Liver (tissue), 9 donors: Measurements from ENCODE around the gene LCE1C. TPM values are rescaled to one million over a fixed set of nuclear protein-coding genes. Genes with fewer than 3 reads are reported as not detected.

Source experiments
- DNase-seq: peaks from one replicate; pipeline ENCODE4 v3.0.0-alpha.2; 2017; ENCODE audit warnings: low spot score
- H3K27ac ChIP-seq, 2 donors: one replicate each; pipeline ENCODE4 v1.7.0; 2013; ENCODE audit warnings: inconsistent platforms in 2 of 2, low read length in 2 of 2, control low read depth in 1 of 2, low read depth in 1 of 2, mild to moderate bottlenecking in 1 of 2
- H3K27me3 ChIP-seq, 4 donors: one replicate each; pipeline versions ENCODE4 v1.6.1 to v1.7.0; 2013; ENCODE audit warnings: low read length in 3 of 4, inconsistent platforms in 1 of 4, mild to moderate bottlenecking in 1 of 4, moderate library complexity in 1 of 4; ENCODE audit not compliant: control insufficient read depth in 4 of 4, insufficient read depth in 4 of 4
- H3K36me3 ChIP-seq, 4 donors: one replicate each; pipeline versions ENCODE4 v1.6.1 to v1.7.0; 2013; ENCODE audit warnings: low read length in 3 of 4, mild to moderate bottlenecking in 3 of 4, low read depth in 1 of 4, moderate library complexity in 1 of 4; ENCODE audit not compliant: control insufficient read depth in 4 of 4, insufficient read depth in 3 of 4
- H3K4me1 ChIP-seq, 4 donors: one replicate each; pipeline versions ENCODE4 v1.6.1 to v1.7.0; 2013; ENCODE audit warnings: low read length in 3 of 4, mild to moderate bottlenecking in 3 of 4, moderate library complexity in 1 of 4; ENCODE audit not compliant: control insufficient read depth in 4 of 4, insufficient read depth in 4 of 4
- H3K4me3 ChIP-seq, 3 donors: one replicate each; pipeline versions ENCODE4 v1.6.1 to v1.7.0; 2013; ENCODE audit warnings: low read length in 3 of 3, control low read depth in 1 of 3, low read depth in 1 of 3, mild to moderate bottlenecking in 1 of 3
- H3K9ac ChIP-seq, 2 donors: one replicate each; pipeline ENCODE4 v1.7.0; 2013; ENCODE audit warnings: low read length in 2 of 2, mild to moderate bottlenecking in 2 of 2, moderate library complexity in 2 of 2, control low read depth in 1 of 2, low read depth in 1 of 2
- H3K9me3 ChIP-seq, 4 donors: one replicate each; pipeline versions ENCODE4 v1.6.1 to v1.7.0; 2013; ENCODE audit warnings: low read length in 3 of 4; ENCODE audit not compliant: control insufficient read depth in 4 of 4
- ATF3 ChIP-seq: IDR thresholded peaks from 2 replicates; pipeline ENCODE4 v1.6.1; 2016; ENCODE audit warnings: antibody characterized with exemption
- EGR1 ChIP-seq, 2 donors: IDR thresholded peaks; 2 replicates each; pipeline ENCODE4 v1.6.1; 2016 to 2018; ENCODE audit warnings: antibody characterized with exemption in 2 of 2, low read depth in 2 of 2
- FOXA1 ChIP-seq: IDR thresholded peaks from 2 replicates; pipeline ENCODE4 v1.6.1; 2016; ENCODE audit warnings: antibody characterized with exemption
- FOXA2 ChIP-seq: IDR thresholded peaks from 2 replicates; pipeline ENCODE4 v1.6.1; 2016; ENCODE audit warnings: antibody characterized with exemption
- GABPA ChIP-seq, 2 donors: IDR thresholded peaks in 1 of 2; conservative IDR thresholded peaks in 1 of 2; 2 replicates each; pipeline ENCODE4 v1.6.1; 2016; ENCODE audit warnings: antibody characterized with exemption in 2 of 2, mild to moderate bottlenecking in 1 of 2, moderate library complexity in 1 of 2
- HNF4A ChIP-seq, 2 donors: conservative IDR thresholded peaks; 2 replicates each; pipeline ENCODE4 v1.6.1; 2016; ENCODE audit warnings: antibody characterized with exemption in 2 of 2, mild to moderate bottlenecking in 2 of 2
- HNF4G ChIP-seq: IDR thresholded peaks from 2 replicates; pipeline ENCODE4 v1.6.1; 2016; ENCODE audit warnings: antibody characterized with exemption
- JUND ChIP-seq, 2 donors: IDR thresholded peaks; 2 replicates each; pipeline ENCODE4 v1.6.1; 2016; ENCODE audit warnings: antibody characterized with exemption in 2 of 2
- NR2F2 ChIP-seq: IDR thresholded peaks from 2 replicates; pipeline ENCODE4 v1.6.1; 2016; ENCODE audit warnings: antibody characterized with exemption
- RAD21 ChIP-seq, 2 donors: IDR thresholded peaks; 2 replicates each; pipeline ENCODE4 v1.6.1; 2016; ENCODE audit warnings: antibody characterized with exemption in 2 of 2, mild to moderate bottlenecking in 2 of 2
- RXRA ChIP-seq, 2 donors: IDR thresholded peaks; 2 replicates each; pipeline ENCODE4 v1.6.1; 2017 to 2018; ENCODE audit warnings: antibody characterized with exemption in 2 of 2, mild to moderate bottlenecking in 1 of 2
- TAF1 ChIP-seq: conservative IDR thresholded peaks from 2 replicates; pipeline ENCODE4 v1.6.1; 2016; ENCODE audit warnings: antibody characterized with exemption, mild to moderate bottlenecking
- YY1 ChIP-seq: IDR thresholded peaks from 2 replicates; pipeline ENCODE4 v1.6.1; 2016; ENCODE audit warnings: antibody characterized with exemption, mild to moderate bottlenecking
- ZBTB33 ChIP-seq: IDR thresholded peaks from 2 replicates; pipeline ENCODE4 v1.6.1; 2016; ENCODE audit warnings: antibody characterized with exemption
- WGBS: extraction: QIAGEN DNeasy Blood & Tissue Kit; methylation state at CpG from one replicate; pipeline ENCODE4 v1.1.7; 2013; 5-methylcytosine and 5-hydroxymethylcytosine counted together
- polyA plus RNA-seq, 2 donors: library from polyadenylated mRNA; stranded (reverse) in 1 of 2; unstranded in 1 of 2; fragments of 200-250 nt in 1 of 2; fragments of >200 nt in 1 of 2; fragmentation: Nextera tagmentation in 1 of 2; extraction: Ambion mirVana in 1 of 2; gene quantifications; one replicate each; pipeline versions ENCODE4 v1.2.1 to v1.2.3, GENCODE V29; 2013 to 2015
- total RNA-seq, 2 donors: library from RNA; depleted of rRNA; stranded (reverse); fragments of >200 nt; gene quantifications; one replicate each; pipeline ENCODE4 v1.2.3, GENCODE V29; 2014
- TF ChIP-seq, protein P1 (sequence below): IDR thresholded peaks from 2 replicates; pipeline ENCODE4 v1.6.1; 2016; ENCODE audit warnings: antibody characterized with exemption, mild to moderate bottlenecking
- TF ChIP-seq, protein P2 (sequence below): IDR thresholded peaks from 2 replicates; pipeline ENCODE4 v1.6.1; 2016; ENCODE audit warnings: antibody characterized with exemption
- TF ChIP-seq, protein P3 (sequence below): fragments of 150-350 bp; IDR thresholded peaks from 2 replicates; pipeline ENCODE4 v1.5.1; 2017; ENCODE audit warnings: improper control_type of control experiment, low read depth, low read length; ENCODE audit not compliant: missing input control
- donor health status: healthy.
- donor health status: healthy.
- donor health status: healthy.
- donor health status: healthy.
- donor health status: healthy.

LCE1C gene
- total and polyA plus RNA-seq, 4 donors = not detected

GRCh38 chr1:152758636-152759035, 47.8 kb downstream of the LCE1C start:
- no peak overlapping the region for H3K9ac ChIP-seq
- WGBS = 75% methylated on average over 4 of the region's 4 CpGs
- H3K9me3 ChIP-seq = no peaks in the 10 kb centered on the region
- H3K27me3 ChIP-seq = peaks cover 0 to 4% (median under 1%) of the 10 kb centered on the region in 4 donors
- TF ChIP-seq HNF4A (conservative IDR thresholded peaks at IDR 0.05) = no peak
- TF ChIP-seq HNF4G = no peak
- TF ChIP-seq JUND (IDR thresholded peaks at IDR 0.05) = no peak
- no peak for TF ChIP-seq FOXA2
- TF ChIP-seq ZBTB33 = no peak
- no peak for TF ChIP-seq TAF1
- TF ChIP-seq RAD21 (IDR thresholded peaks at IDR 0.05) = no peak
- TF ChIP-seq NR2F2 = no peak
- no peak for TF ChIP-seq GABPA (IDR thresholded peaks at IDR 0.05 in 1 of 2, conservative IDR thresholded peaks at IDR 0.05 in 1 of 2)
- TF ChIP-seq FOXA1 = no peak
- no peak for TF ChIP-seq YY1
- no peak for TF ChIP-seq RXRA (IDR thresholded peaks at IDR 0.05)
- TF ChIP-seq ATF3 = no peak
- TF ChIP-seq, protein P1, sequence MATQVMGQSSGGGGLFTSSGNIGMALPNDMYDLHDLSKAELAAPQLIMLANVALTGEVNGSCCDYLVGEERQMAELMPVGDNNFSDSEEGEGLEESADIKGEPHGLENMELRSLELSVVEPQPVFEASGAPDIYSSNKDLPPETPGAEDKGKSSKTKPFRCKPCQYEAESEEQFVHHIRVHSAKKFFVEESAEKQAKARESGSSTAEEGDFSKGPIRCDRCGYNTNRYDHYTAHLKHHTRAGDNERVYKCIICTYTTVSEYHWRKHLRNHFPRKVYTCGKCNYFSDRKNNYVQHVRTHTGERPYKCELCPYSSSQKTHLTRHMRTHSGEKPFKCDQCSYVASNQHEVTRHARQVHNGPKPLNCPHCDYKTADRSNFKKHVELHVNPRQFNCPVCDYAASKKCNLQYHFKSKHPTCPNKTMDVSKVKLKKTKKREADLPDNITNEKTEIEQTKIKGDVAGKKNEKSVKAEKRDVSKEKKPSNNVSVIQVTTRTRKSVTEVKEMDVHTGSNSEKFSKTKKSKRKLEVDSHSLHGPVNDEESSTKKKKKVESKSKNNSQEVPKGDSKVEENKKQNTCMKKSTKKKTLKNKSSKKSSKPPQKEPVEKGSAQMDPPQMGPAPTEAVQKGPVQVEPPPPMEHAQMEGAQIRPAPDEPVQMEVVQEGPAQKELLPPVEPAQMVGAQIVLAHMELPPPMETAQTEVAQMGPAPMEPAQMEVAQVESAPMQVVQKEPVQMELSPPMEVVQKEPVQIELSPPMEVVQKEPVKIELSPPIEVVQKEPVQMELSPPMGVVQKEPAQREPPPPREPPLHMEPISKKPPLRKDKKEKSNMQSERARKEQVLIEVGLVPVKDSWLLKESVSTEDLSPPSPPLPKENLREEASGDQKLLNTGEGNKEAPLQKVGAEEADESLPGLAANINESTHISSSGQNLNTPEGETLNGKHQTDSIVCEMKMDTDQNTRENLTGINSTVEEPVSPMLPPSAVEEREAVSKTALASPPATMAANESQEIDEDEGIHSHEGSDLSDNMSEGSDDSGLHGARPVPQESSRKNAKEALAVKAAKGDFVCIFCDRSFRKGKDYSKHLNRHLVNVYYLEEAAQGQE = no peak
- TF ChIP-seq EGR1 (IDR thresholded peaks at IDR 0.05; ENCODE audit: low read depth in 2 of 2) = no peak
- TF ChIP-seq, protein P2, sequence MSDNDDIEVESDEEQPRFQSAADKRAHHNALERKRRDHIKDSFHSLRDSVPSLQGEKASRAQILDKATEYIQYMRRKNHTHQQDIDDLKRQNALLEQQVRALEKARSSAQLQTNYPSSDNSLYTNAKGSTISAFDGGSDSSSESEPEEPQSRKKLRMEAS = no peak
- TF ChIP-seq, protein P3, sequence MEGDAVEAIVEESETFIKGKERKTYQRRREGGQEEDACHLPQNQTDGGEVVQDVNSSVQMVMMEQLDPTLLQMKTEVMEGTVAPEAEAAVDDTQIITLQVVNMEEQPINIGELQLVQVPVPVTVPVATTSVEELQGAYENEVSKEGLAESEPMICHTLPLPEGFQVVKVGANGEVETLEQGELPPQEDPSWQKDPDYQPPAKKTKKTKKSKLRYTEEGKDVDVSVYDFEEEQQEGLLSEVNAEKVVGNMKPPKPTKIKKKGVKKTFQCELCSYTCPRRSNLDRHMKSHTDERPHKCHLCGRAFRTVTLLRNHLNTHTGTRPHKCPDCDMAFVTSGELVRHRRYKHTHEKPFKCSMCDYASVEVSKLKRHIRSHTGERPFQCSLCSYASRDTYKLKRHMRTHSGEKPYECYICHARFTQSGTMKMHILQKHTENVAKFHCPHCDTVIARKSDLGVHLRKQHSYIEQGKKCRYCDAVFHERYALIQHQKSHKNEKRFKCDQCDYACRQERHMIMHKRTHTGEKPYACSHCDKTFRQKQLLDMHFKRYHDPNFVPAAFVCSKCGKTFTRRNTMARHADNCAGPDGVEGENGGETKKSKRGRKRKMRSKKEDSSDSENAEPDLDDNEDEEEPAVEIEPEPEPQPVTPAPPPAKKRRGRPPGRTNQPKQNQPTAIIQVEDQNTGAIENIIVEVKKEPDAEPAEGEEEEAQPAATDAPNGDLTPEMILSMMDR = no peak
- H3K4me3 ChIP-seq = no peak overlapping the region
- H3K27ac ChIP-seq = no peak overlapping the region
- no peaks in the 10 kb centered on the region for H3K4me1 ChIP-seq
- no peak for DNase-seq
- H3K36me3 ChIP-seq = no peaks in the 10 kb centered on the region

DNA sequence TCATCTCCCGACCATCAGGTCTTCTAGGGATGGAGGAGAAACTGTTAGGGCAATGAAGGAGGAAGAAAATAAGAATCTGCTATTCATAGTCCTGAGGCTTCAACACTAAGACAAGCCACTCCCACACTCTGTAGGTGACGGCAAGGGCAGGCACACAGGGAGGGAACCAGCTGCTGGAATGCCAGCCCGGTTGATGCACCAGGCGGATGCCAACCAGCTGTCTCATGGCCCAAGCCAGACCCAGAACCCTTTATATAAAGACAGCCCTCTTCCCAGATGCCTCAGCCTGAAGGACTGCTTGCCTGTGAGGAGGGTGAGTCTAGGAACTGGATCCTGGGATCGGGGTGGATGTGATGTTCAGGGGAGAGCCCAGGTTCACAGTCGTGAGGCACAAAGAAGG, 48.7 kb downstream of the LCE1C start, which contains the start of gene KPRP:
Gene KPRP, plus strand, starts transcription at position 279 of the 400 bp plus-strand sequence. CDS start 1,564 bp downstream, outside the sequence.
- Histone ChIP-seq H3K9me3 (no peaks in the 10 kb centered on the region), H3K27ac (no peak within 1 kb of the TSS), H3K4me1 (no peaks in the 10 kb centered on the region), H3K4me3 (no peak within 1 kb of the TSS), H3K36me3 (no peaks in the 10 kb centered on the region), H3K27me3 (peaks cover 0 to 4% (median under 1%) of the 10 kb centered on the region in 4 donors), H3K9ac (no peak within 1 kb of the TSS)
- 63% methylated on average over 6 of the region's 6 CpGs for WGBS
- DNase-seq = no peak
- TF ChIP-seq, protein P1 = no peak
- TF ChIP-seq, protein P3 = no peak
- no peak for TF ChIP-seq FOXA2
- no peak for TF ChIP-seq YY1
- TF ChIP-seq NR2F2 = no peak
- TF ChIP-seq HNF4A (conservative IDR thresholded peaks at IDR 0.05) = no peak
